Neural cell (in vitro differentiated cells): ENCODE measurements around the gene HIF3A.

Source experiments
- CTCF ChIP-seq: fragments of 450-650 bp; IDR thresholded peaks from 2 replicates; pipeline ENCODE4 v1.5.1; 2014; ENCODE audit warnings: antibody characterized with exemption, mild to moderate bottlenecking, moderate library complexity; ENCODE audit not compliant: poor library complexity, severe bottlenecking
- EP300 ChIP-seq: fragments of 450-650 bp; conservative IDR thresholded peaks from 2 replicates; pipeline ENCODE4 v1.6.1; 2014; ENCODE audit warnings: antibody characterized with exemption, mild to moderate bottlenecking, moderate library complexity; ENCODE audit not compliant: poor library complexity, severe bottlenecking
- POLR2AphosphoS5 ChIP-seq: IDR thresholded peaks from 2 replicates; pipeline ENCODE4 v1.6.1; 2012
- RAD21 ChIP-seq: fragments of 450-650 bp; conservative IDR thresholded peaks from 2 replicates; pipeline ENCODE4 v1.6.1; 2014; ENCODE audit warnings: antibody characterized with exemption, mild to moderate bottlenecking, moderate library complexity
- REST ChIP-seq: IDR thresholded peaks from 2 replicates; pipeline ENCODE4 v1.6.1; 2012; ENCODE audit warnings: borderline replicate concordance
- SMC3 ChIP-seq: fragments of 450-650 bp; conservative IDR thresholded peaks from 2 replicates; pipeline ENCODE4 v1.6.1; 2014; ENCODE audit warnings: antibody characterized with exemption, mild to moderate bottlenecking, moderate library complexity; ENCODE audit not compliant: poor library complexity

GRCh38 chr19:46326608-46327007 is 29.8 kb downstream of the HIF3A start:
- TF ChIP-seq CTCF (no peak), RAD21 (no peak), REST (no peak), SMC3 (no peak), EP300 (no peak), POLR2AphosphoS5 (no peak)
